Measurements from ENCODE around the gene JPH3. TPM values are rescaled to one million over a fixed set of nuclear protein-coding genes. Genes with fewer than 3 reads are reported as not detected.

The JPH3 gene
- polyA plus RNA-seq, 1 donor (not counting 4 experiments of a cell fraction or from before 2014, with no cell fraction given): not detected

DNA sequence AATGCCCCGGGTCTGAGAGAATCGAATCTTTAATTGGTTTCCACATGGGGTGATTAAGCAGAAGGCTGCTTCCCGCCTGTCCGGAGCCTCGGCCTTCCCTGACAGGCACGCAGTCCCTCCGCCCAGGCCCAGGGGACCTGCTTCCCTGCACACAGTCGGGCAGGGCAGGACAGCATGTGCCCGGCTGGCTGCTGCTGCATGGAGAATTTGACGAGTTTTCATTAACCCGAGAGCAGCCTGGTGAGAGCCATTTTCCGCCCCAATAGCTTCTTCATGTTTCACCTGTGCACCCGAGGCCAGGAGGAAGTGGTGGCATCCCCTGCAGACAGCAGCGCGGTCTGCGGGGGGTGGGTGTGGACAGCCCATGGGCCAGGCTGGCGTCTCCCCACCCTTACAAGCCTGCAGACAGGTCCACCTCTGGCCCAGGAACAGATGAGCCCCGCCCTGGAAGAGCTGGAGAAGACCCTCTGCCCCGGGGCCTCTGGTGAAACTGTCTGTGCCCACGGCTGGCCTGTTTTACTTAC lies 96.4 kb downstream of the JPH3 start:
- no peaks in the 10 kb centered on the region for H3K9me1 ChIP-seq (ENCODE audit: control insufficient read depth, extremely low read depth, insufficient read depth, low read length)
- H3K4me2 ChIP-seq (ENCODE audit: control insufficient read depth, extremely low read depth, insufficient read depth, low read depth, low read length): no peak overlapping the region
- no peak overlapping the region for H3K9ac ChIP-seq (ENCODE audit: control insufficient read depth, extremely low read depth, insufficient read depth, low read length)
- FAIRE-seq (no peak), DNase-seq (ENCODE audit: low read depth, low spot score) (no peak)
- H2AFZ ChIP-seq (ENCODE audit: control insufficient read depth, low read length): no peak overlapping the region
- H3K4me3 ChIP-seq (ENCODE audit: control insufficient read depth in 2 of 3, extremely low read depth in 1 of 3, insufficient read depth in 2 of 3, low read depth in 1 of 3, low read length in 3 of 3): no peak overlapping the region
- H3K79me2 ChIP-seq (ENCODE audit: control insufficient read depth, insufficient read depth, low read length): no peaks in the 10 kb centered on the region
- dilution Hi-C loops (cut with MboI; ENCODE audit: extremely low pct_ligation_motif_present, low sequenced_read_pairs): no loop called here
- H3K27me3 ChIP-seq (ENCODE audit: control insufficient read depth, extremely low read depth, insufficient read depth, low read length): no peaks in the 10 kb centered on the region
- H3K9me3 ChIP-seq (ENCODE audit: control insufficient read depth, low read depth, low read length): no peaks in the 10 kb centered on the region
- no peaks in the 10 kb centered on the region for H4K20me1 ChIP-seq (ENCODE audit: control insufficient read depth, extremely low read depth, insufficient read depth, low read length)
- no peak overlapping the region for H3K27ac ChIP-seq (ENCODE audit: control insufficient read depth, insufficient read depth, low read length)
- TF ChIP-seq EZH2 (IDR thresholded peaks at IDR 0.05; ENCODE audit: low read length): no peak
- TF ChIP-seq, protein P1, sequence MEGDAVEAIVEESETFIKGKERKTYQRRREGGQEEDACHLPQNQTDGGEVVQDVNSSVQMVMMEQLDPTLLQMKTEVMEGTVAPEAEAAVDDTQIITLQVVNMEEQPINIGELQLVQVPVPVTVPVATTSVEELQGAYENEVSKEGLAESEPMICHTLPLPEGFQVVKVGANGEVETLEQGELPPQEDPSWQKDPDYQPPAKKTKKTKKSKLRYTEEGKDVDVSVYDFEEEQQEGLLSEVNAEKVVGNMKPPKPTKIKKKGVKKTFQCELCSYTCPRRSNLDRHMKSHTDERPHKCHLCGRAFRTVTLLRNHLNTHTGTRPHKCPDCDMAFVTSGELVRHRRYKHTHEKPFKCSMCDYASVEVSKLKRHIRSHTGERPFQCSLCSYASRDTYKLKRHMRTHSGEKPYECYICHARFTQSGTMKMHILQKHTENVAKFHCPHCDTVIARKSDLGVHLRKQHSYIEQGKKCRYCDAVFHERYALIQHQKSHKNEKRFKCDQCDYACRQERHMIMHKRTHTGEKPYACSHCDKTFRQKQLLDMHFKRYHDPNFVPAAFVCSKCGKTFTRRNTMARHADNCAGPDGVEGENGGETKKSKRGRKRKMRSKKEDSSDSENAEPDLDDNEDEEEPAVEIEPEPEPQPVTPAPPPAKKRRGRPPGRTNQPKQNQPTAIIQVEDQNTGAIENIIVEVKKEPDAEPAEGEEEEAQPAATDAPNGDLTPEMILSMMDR (optimal IDR thresholded peaks at IDR 0.05 in 1 of 3, IDR thresholded peaks at IDR 0.05 in 1 of 3, conservative IDR thresholded peaks at IDR 0.05 in 1 of 3; ENCODE audit: extremely low read depth in 1 of 3, insufficient read depth in 2 of 3, low read length in 3 of 3): no peak
- no peaks in the 10 kb centered on the region for H3K4me1 ChIP-seq (ENCODE audit: control insufficient read depth, extremely low read depth, insufficient read depth, low read length)
- peaks cover 10% of the 10 kb centered on the region in 2 experiments for H3K36me3 ChIP-seq (ENCODE audit: control insufficient read depth in 2 of 2, extremely low read depth in 1 of 2, insufficient read depth in 2 of 2, low read length in 2 of 2)

DNA sequence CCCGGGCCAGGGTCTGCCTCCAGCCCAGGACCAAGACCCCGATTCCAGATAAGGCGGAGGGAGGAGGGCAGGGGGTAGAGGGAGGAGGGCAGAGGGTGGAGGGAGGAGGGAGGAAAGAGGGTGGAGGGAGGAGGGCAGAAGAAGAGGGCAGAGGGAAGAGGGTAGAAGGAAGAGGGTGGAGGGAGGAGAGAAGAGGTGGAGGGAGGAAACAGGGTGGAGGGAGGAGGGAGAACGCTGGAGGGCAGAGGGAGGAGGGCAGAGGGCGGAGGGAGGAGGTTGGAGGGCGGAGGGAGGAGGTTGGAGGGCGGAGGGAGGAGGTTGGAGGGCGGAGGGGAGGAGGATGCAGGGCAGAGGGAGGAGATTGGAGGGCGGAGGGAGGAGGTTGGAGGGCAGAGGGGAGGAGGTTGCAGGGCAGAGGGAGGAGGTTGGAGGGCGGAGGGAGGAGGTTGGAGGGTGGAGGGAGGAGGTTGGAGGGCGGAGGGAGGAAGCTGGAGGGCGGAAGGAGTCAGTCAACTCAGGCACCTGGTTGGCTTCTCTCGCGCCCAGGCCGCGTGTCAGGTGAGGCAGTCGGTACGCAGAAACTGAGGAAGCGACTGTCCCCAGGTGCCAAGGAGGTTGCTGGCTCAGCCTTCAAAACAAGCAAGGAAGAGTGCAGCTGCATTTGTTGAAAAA lies 98.2 kb downstream of the JPH3 start:
- dilution Hi-C loops (cut with MboI; ENCODE audit: extremely low pct_ligation_motif_present, low sequenced_read_pairs): no loop called here
- H3K4me3 ChIP-seq (ENCODE audit: control insufficient read depth in 2 of 3, extremely low read depth in 1 of 3, insufficient read depth in 2 of 3, low read depth in 1 of 3, low read length in 3 of 3): no peak overlapping the region
- H4K20me1 ChIP-seq (ENCODE audit: control insufficient read depth, extremely low read depth, insufficient read depth, low read length): no peaks in the 10 kb centered on the region
- DNase-seq (ENCODE audit: low read depth, low spot score): no peak
- TF ChIP-seq, protein P1 (optimal IDR thresholded peaks at IDR 0.05 in 1 of 3, IDR thresholded peaks at IDR 0.05 in 1 of 3, conservative IDR thresholded peaks at IDR 0.05 in 1 of 3; ENCODE audit: extremely low read depth in 1 of 3, insufficient read depth in 2 of 3, low read length in 3 of 3): no peak
- TF ChIP-seq EZH2 (IDR thresholded peaks at IDR 0.05; ENCODE audit: low read length): no peak
- H3K9ac ChIP-seq (ENCODE audit: control insufficient read depth, extremely low read depth, insufficient read depth, low read length): no peak overlapping the region
- peaks cover 8 to 10% of the 10 kb centered on the region in 2 experiments for H3K36me3 ChIP-seq (ENCODE audit: control insufficient read depth in 2 of 2, extremely low read depth in 1 of 2, insufficient read depth in 2 of 2, low read length in 2 of 2)
- H3K27ac ChIP-seq (ENCODE audit: control insufficient read depth, insufficient read depth, low read length): no peak overlapping the region
- no peaks in the 10 kb centered on the region for H3K9me3 ChIP-seq (ENCODE audit: control insufficient read depth, low read depth, low read length)
- no peak overlapping the region for H2AFZ ChIP-seq (ENCODE audit: control insufficient read depth, low read length)
- no peaks in the 10 kb centered on the region for H3K4me1 ChIP-seq (ENCODE audit: control insufficient read depth, extremely low read depth, insufficient read depth, low read length)
- FAIRE-seq: no peak
- H3K79me2 ChIP-seq (ENCODE audit: control insufficient read depth, insufficient read depth, low read length): no peaks in the 10 kb centered on the region
- H3K27me3 ChIP-seq (ENCODE audit: control insufficient read depth, extremely low read depth, insufficient read depth, low read length): no peaks in the 10 kb centered on the region
- no peak overlapping the region for H3K4me2 ChIP-seq (ENCODE audit: control insufficient read depth, extremely low read depth, insufficient read depth, low read depth, low read length)
- H3K9me1 ChIP-seq (ENCODE audit: control insufficient read depth, extremely low read depth, insufficient read depth, low read length): no peaks in the 10 kb centered on the region
